Measurements from ENCODE around the gene MT2A.

The MT2A gene

GRCh38 chr16:56639045-56639444 lies 30.7 kb downstream of the MT2A start:
- no peak for ATAC-seq

- no peak for ATAC-seq
Measured at GRCh38 chr16:56640076-56640475, 31.7 kb downstream of the MT2A start.

- no peak for ATAC-seq
Measured at GRCh38 chr16:56641166-56641565, 32.8 kb downstream of the MT2A start.

GRCh38 chr16:56643080-56643778 lies 34.8 kb downstream of the MT2A start:
- peak; percentile 99 to 100 for ATAC-seq

- ATAC-seq = no peak
Measured at GRCh38 chr16:56643833-56644232, 35.4 kb downstream of the MT2A start.

- no peak for ATAC-seq
Measured at GRCh38 chr16:56645311-56645710, 36.9 kb downstream of the MT2A start.

- no peak for ATAC-seq
Measured at GRCh38 chr16:56645838-56646237, 37.5 kb downstream of the MT2A start.

- no peak for ATAC-seq
Measured at GRCh38 chr16:56647641-56648431, 39.5 kb downstream of the MT2A start.

- no peak for ATAC-seq
Measured at GRCh38 chr16:56649271-56649670, 40.9 kb downstream of the MT2A start.

- ATAC-seq = no peak
Measured at GRCh38 chr16:56649820-56650219, 41.4 kb downstream of the MT2A start.

- no peak for ATAC-seq
Measured at GRCh38 chr16:56651586-56651985, 43.2 kb downstream of the MT2A start, which contains the start of gene MT1B. Gene MT1B (plus strand): TSS chr16:56651886. CDS start chr16:56651954, 68 bp downstream.

GRCh38 chr16:56652600-56652999 lies 44.2 kb downstream of the MT2A start:
- ATAC-seq = no peak

- no peak for ATAC-seq
Measured at GRCh38 chr16:56653218-56653617, 44.8 kb downstream of the MT2A start.

- ATAC-seq = peak; percentile 81
Measured at GRCh38 chr16:56657555-56658326, 49.4 kb downstream of the MT2A start, which contains the start of gene MT1F. Gene MT1F (plus strand): TSS chr16:56657959. CDS start chr16:56658059, 100 bp downstream.

- no peak for ATAC-seq
Measured at GRCh38 chr16:56658327-56658875, 50.0 kb downstream of the MT2A start.

All from activated CD4-positive, CD25-positive, alpha-beta regulatory T cell treated with anti-CD3 and anti-CD28 coated beads, Interleukin-2, amount 50 U/mL, for 24 hours (primary cell).